GM23338 (cell line): Measurements from ENCODE around the gene KCNK10.

Source experiments
- CREB1 ChIP-seq: fragments of 250-450 bp; sonication (Bioruptor Pico); IDR thresholded peaks from 2 replicates; pipeline ENCODE4 v1.5.0; 2020; ENCODE audit warnings: low read depth, mild to moderate bottlenecking, moderate library complexity
- CTCF ChIP-seq, 2 experiments: fragments of 200-600 bp in 1 of 2; sonication (generic) in 1 of 2; conservative IDR thresholded peaks; 2 replicates each; pipeline versions ENCODE4 v1.5.1 to v1.6.1; 2016 to 2017; ENCODE audit warnings: antibody characterized with exemption in 2 of 2, low read depth in 2 of 2, mild to moderate bottlenecking in 2 of 2, moderate library complexity in 1 of 2
- EZH2 ChIP-seq: fragments of 200-600 bp; sonication (generic); IDR thresholded peaks from one replicate; pipeline ENCODE4 v1.8.0; 2017; ENCODE audit warnings: antibody characterized with exemption, mild to moderate bottlenecking, low read depth; ENCODE audit not compliant: unreplicated experiment
- EZH2phosphoT487 ChIP-seq: fragments of 200-600 bp; sonication (generic); IDR thresholded peaks from one replicate; pipeline ENCODE4 v1.8.1; 2018; ENCODE audit warnings: antibody characterized with exemption; ENCODE audit not compliant: unreplicated experiment
- JUNB ChIP-seq: IDR thresholded peaks from one replicate; pipeline ENCODE4 v1.6.1; 2016; ENCODE audit warnings: antibody characterized with exemption; ENCODE audit not compliant: unreplicated experiment
- NANOG ChIP-seq: IDR thresholded peaks from 2 replicates; pipeline ENCODE4 v1.6.1; 2016; ENCODE audit warnings: antibody characterized with exemption, borderline replicate concordance
- POLR2AphosphoS5 ChIP-seq: IDR thresholded peaks from 2 replicates; pipeline ENCODE4 v1.6.1; 2016; ENCODE audit warnings: antibody characterized with exemption, low read depth
- REST ChIP-seq: IDR thresholded peaks from one replicate; pipeline ENCODE4 v1.6.1; 2018; ENCODE audit warnings: antibody characterized with exemption; ENCODE audit not compliant: unreplicated experiment
- STAT1 ChIP-seq: IDR thresholded peaks from one replicate; pipeline ENCODE4 v1.6.1; 2016; ENCODE audit warnings: antibody characterized with exemption; ENCODE audit not compliant: unreplicated experiment
- ZNF114 ChIP-seq: fragments of 250-450 bp; sonication (Bioruptor Pico); IDR thresholded peaks from 2 replicates; pipeline ENCODE4 v1.5.0; 2020; ENCODE audit warnings: mild to moderate bottlenecking, moderate library complexity
- ZNF331 ChIP-seq: fragments of 250-450 bp; sonication (Bioruptor Pico); IDR thresholded peaks from 2 replicates; pipeline ENCODE4 v1.5.0; 2020; ENCODE audit warnings: low read depth, mild to moderate bottlenecking, moderate library complexity
- ZNF462 ChIP-seq: fragments of 250-450 bp; sonication (Bioruptor Pico); IDR thresholded peaks from 2 replicates; pipeline ENCODE4 v1.5.0; 2020; ENCODE audit warnings: mild to moderate bottlenecking, moderate library complexity

- TF ChIP-seq EZH2phosphoT487 = no peak
- no peak for TF ChIP-seq CTCF (conservative IDR thresholded peaks at IDR 0.05; ENCODE audit: low read depth in 2 of 2)
- no peak for TF ChIP-seq EZH2
- no peak for TF ChIP-seq JUNB
- TF ChIP-seq POLR2AphosphoS5 = no peak
- TF ChIP-seq REST = no peak
- TF ChIP-seq CREB1 = no peak
- TF ChIP-seq ZNF331 (CRISPR knock-in tag) = no peak
- TF ChIP-seq ZNF114 (CRISPR knock-in tag) = no peak
- TF ChIP-seq STAT1 = no peak
- no peak for TF ChIP-seq ZNF462 (CRISPR knock-in tag)
- TF ChIP-seq NANOG = no peak
These were observed 21.7 kb downstream of the KCNK10 start for GRCh38 chr14:88301381-88301780.
